RWPE2 (cell line): ENCODE data around the gene GRAP.

Experiments used
- ATAC-seq: fragments of 200-7000 bp; cut with Tn5 transposase; 3 replicates; pipeline ENCODE4 v1.9.1; 2021; ENCODE audit warnings: low read depth
- DNase-seq: peaks from one replicate; pipeline ENCODE4 v3.0.0-alpha.2; 2020; ENCODE audit warnings: low spot score
- H3K27ac ChIP-seq: fragments of 450-650 bp; 2 replicates; pipeline ENCODE4 v1.5.1; 2017; ENCODE audit warnings: mild to moderate bottlenecking; ENCODE audit not compliant: poor library complexity, severe bottlenecking
- H3K27me3 ChIP-seq: fragments of 250-450 bp; sonication (Bioruptor Pico); 2 replicates; pipeline ENCODE4 v1.5.1; 2021; ENCODE audit warnings: mild to moderate bottlenecking, moderate library complexity; ENCODE audit not compliant: insufficient read depth, poor library complexity, severe bottlenecking
- H3K36me3 ChIP-seq: fragments of 250-450 bp; sonication (Bioruptor Pico); 2 replicates; pipeline ENCODE4 v1.5.1; 2020; ENCODE audit warnings: low read depth, mild to moderate bottlenecking, moderate library complexity
- H3K4me1 ChIP-seq: fragments of 250-450 bp; sonication (Bioruptor Pico); 2 replicates; pipeline ENCODE4 v1.5.1; 2021; ENCODE audit warnings: mild to moderate bottlenecking, moderate library complexity; ENCODE audit not compliant: insufficient read depth, poor library complexity, severe bottlenecking
- H3K4me3 ChIP-seq: fragments of 250-450 bp; sonication (Bioruptor Pico); 2 replicates; pipeline ENCODE4 v1.5.1; 2021; ENCODE audit warnings: mild to moderate bottlenecking, moderate library complexity; ENCODE audit not compliant: severe bottlenecking
- H3K9me3 ChIP-seq: fragments of 250-450 bp; sonication (Bioruptor Pico); 2 replicates; pipeline ENCODE4 v1.5.1; 2021; ENCODE audit warnings: mild to moderate bottlenecking, moderate library complexity; ENCODE audit not compliant: severe bottlenecking
- CTCF ChIP-seq: fragments of 450-650 bp; IDR thresholded peaks from one replicate; pipeline ENCODE4 v1.5.1; 2017; ENCODE audit warnings: mild to moderate bottlenecking, moderate library complexity; ENCODE audit not compliant: poor library complexity, severe bottlenecking

Gene GRAP

GRCh38 chr17:19005137-19005773, 41.5 kb downstream of the GRAP start:
- Histone ChIP-seq H3K27ac (peak overlapping the region; percentile 84), H3K27me3 (no peaks in the 10 kb centered on the region), H3K4me3 (peak overlapping the region; percentile 97), H3K9me3 (no peaks in the 10 kb centered on the region), H3K4me1 (peaks cover 21% of the 10 kb centered on the region), H3K36me3 (peaks cover 28% of the 10 kb centered on the region)
- ATAC-seq: no peak
- no peak for TF ChIP-seq CTCF
- no peak for DNase-seq

GRCh38 chr17:19004421-19005136, 42.2 kb downstream of the GRAP start, which contains the start of gene FAM83G:
TSS of gene FAM83G (minus strand) at chr17:19004764. CDS start at chr17:19004041, 723 bp downstream.
- no peak for TF ChIP-seq CTCF
- peak; percentile 24 for ATAC-seq
- Histone ChIP-seq H3K36me3 (peaks cover 35% of the 10 kb centered on the region), H3K27me3 (no peaks in the 10 kb centered on the region), H3K4me1 (peaks cover 26% of the 10 kb centered on the region), H3K4me3 (peak within 1 kb of the TSS; percentile 97), H3K27ac (peak within 1 kb of the TSS; percentile 84), H3K9me3 (no peaks in the 10 kb centered on the region)
- DNase-seq: peak; percentile 88

DNA sequence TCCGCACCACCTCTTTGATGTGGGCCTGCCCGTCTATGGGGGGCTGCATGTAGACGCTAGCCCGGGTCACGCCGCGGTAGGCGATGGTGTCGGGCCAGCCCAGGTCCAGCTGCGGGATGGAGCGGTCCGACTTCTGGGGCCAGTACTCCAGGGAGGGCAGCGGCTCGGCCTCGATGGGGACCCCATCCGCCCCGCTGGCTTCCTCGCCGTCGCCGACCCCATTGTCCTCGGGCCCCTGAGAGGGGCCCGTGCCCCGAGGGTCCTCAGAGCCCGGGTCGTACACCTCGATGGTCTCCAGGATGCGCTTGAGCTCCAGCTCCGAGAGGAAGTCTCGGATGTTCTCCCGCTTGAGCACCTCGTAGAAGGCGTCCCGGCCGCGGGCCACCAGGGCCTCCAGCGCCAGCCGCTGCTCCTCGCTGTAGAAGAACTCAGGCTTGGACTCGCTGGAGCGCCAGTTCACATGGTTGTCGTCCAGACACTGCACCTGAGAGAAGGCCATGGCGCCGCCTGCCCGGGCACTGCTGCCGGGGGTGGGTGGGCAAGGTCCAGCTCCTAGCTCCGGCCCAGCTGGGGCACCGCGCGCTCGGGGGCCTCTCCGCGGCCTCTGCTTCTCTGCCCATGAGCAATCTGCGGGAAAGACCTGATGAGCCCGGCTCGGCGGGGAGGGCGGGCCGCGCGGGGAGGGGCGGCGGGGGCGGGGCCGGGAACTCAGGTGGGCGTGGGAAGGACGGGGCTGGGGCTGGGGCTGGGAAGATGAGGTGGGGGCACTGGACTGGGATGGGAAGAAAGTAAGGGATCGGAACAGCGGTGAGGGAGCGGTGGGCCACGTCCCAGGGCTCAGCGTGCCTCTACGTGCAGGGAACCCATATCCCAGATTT, 43.0 kb downstream of the GRAP start:
- H3K36me3 ChIP-seq: peaks cover 43% of the 10 kb centered on the region
- no peaks in the 10 kb centered on the region for H3K27me3 ChIP-seq
- peaks cover 26% of the 10 kb centered on the region for H3K4me1 ChIP-seq
- TF ChIP-seq CTCF: no peak
- DNase-seq (no peak), ATAC-seq (peak; percentile 17)
- peak overlapping the region; percentile 97 for H3K4me3 ChIP-seq
- H3K27ac ChIP-seq: peak overlapping the region; percentile 84
- H3K9me3 ChIP-seq: no peaks in the 10 kb centered on the region

DNA sequence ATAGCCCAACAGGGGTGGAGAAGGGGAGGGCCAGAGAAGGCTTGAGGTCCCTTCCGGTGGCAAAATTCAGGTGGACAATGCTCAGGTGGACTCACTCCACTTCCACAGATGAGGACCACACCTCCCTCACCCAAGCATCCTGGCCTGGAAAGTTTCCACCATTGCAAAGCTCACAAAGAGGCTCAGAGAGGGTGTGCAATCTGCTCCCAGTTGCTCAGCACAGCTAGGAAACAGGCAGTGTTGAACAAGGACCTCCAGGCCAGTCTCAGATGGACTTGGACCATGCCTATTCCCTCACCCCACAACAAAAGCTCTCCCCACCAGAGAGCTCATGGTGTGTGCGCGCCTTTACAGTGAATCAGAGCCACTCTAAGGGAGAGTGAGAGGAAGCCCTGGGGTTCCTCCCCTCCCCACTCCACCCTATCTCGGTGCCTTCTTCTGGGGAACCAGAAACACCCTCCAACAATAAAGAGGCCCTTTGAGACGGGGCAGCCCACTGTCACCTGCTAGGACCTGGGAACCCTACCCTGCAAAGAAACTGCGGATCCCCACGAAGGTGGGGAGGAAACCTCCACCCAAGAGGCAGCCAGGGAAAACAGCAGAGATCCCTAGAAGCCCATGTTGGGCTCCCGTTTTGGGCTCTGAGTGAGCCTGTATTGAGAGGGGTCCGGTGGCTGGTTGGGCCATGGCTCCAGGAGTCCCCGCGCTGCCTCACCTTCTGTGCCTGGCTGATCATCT, 43.8 kb downstream of the GRAP start:
- TF ChIP-seq CTCF: no peak
- ATAC-seq (peak; percentile 51), DNase-seq (no peak)
- Histone ChIP-seq H3K27me3 (no peaks in the 10 kb centered on the region), H3K4me3 (peak overlapping the region; percentile 97), H3K27ac (peak overlapping the region; percentile 84), H3K4me1 (peaks cover 26% of the 10 kb centered on the region), H3K9me3 (no peaks in the 10 kb centered on the region), H3K36me3 (peaks cover 49% of the 10 kb centered on the region)
